H1 (cell line): ENCODE data around the gene TMEM182.

Experiments
- CHD1 ChIP-seq: IDR thresholded peaks from 2 replicates; pipeline ENCODE4 v1.6.1; 2012; ENCODE audit warnings: low read depth, low read length, improper control_type of control experiment
- KDM1A ChIP-seq: fragments of 200-600, 300-600 bp; sonication (generic); IDR thresholded peaks from 2 replicates; pipeline ENCODE4 v1.7.1; 2016; ENCODE audit warnings: mild to moderate bottlenecking, low read length, borderline replicate concordance
- POLR2AphosphoS5 ChIP-seq: IDR thresholded peaks from 2 replicates; pipeline ENCODE4 v1.6.1; 2011; ENCODE audit warnings: low read depth, low read length
- TCF12 ChIP-seq: IDR thresholded peaks from 2 replicates; pipeline ENCODE4 v1.6.1; 2011; ENCODE audit warnings: low read depth, mild to moderate bottlenecking, low read length
- TF ChIP-seq, protein P1 (sequence below), 3 experiments: IDR thresholded peaks; 1 replicate in 2 of 3; 2 replicates in 1 of 3; pipeline versions ENCODE4 v1.5.1 to v1.6.1; 2011; ENCODE audit warnings: low read length in 3 of 3, mild to moderate bottlenecking in 3 of 3, inconsistent platforms in 2 of 3, low read depth in 1 of 3, moderate library complexity in 1 of 3; ENCODE audit not compliant: insufficient read depth in 1 of 3; ENCODE audit errors: control extremely low read depth in 1 of 3
- TF ChIP-seq, protein P2 (sequence below): IDR thresholded peaks from 2 replicates; pipeline ENCODE4 v1.6.1; 2012; ENCODE audit warnings: inconsistent platforms

DNA sequence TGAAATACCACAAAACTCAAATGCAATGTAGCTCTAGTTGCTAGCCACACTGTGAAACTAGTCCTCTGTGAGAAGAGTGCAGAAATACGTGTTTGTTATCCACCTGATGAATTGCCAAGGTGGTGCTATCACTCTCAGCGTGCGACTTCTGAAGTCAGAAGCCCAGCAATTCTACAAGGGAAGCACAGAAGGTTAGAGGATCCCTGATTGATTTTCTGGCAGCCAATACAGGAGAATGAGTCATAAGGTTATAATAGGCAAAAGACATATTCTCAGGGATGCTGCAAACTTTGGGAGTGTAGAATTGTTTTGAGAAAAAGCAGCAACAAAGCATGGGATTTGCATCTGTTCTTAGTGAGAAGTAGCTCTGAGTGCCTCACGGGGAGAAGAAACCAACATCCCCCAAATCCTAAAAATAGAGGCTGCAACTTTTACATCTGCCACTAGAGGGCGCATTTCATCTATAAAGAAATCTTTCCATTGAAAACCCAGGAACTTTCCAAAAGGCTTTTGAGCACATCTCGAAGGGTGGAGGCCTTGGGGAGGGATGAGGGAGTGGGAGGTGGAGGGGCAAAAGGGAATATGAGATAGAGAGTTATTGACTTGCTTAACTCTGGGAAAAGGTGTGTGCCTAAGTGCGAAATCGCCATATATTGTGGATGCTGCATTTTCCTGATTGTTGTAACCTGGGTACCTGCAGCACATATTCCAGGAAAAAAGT lies 78.0 kb downstream of the TMEM182 start:
- no peak for TF ChIP-seq TCF12
- TF ChIP-seq, protein P1, sequence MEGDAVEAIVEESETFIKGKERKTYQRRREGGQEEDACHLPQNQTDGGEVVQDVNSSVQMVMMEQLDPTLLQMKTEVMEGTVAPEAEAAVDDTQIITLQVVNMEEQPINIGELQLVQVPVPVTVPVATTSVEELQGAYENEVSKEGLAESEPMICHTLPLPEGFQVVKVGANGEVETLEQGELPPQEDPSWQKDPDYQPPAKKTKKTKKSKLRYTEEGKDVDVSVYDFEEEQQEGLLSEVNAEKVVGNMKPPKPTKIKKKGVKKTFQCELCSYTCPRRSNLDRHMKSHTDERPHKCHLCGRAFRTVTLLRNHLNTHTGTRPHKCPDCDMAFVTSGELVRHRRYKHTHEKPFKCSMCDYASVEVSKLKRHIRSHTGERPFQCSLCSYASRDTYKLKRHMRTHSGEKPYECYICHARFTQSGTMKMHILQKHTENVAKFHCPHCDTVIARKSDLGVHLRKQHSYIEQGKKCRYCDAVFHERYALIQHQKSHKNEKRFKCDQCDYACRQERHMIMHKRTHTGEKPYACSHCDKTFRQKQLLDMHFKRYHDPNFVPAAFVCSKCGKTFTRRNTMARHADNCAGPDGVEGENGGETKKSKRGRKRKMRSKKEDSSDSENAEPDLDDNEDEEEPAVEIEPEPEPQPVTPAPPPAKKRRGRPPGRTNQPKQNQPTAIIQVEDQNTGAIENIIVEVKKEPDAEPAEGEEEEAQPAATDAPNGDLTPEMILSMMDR (IDR thresholded peaks at IDR 0.05; ENCODE audit: control extremely low read depth in 1 of 3, insufficient read depth in 1 of 3, low read depth in 1 of 3, low read length in 3 of 3), result peak in 2 of 3 experiments; percentile 57 to 58; a peak in 3 of 4 replicates
- TF ChIP-seq, protein P2, sequence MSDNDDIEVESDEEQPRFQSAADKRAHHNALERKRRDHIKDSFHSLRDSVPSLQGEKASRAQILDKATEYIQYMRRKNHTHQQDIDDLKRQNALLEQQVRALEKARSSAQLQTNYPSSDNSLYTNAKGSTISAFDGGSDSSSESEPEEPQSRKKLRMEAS, result no peak
- TF ChIP-seq POLR2AphosphoS5, result no peak
- no peak for TF ChIP-seq CHD1
- TF ChIP-seq KDM1A, result no peak
